ENCODE data around the gene UCK2. TPM values are rescaled to one million over a fixed set of nuclear protein-coding genes. Genes with fewer than 3 reads are reported as not detected.

UCK2 gene
- total RNA-seq, 1 experiment from 2014 or later: 67.2 TPM

DNA sequence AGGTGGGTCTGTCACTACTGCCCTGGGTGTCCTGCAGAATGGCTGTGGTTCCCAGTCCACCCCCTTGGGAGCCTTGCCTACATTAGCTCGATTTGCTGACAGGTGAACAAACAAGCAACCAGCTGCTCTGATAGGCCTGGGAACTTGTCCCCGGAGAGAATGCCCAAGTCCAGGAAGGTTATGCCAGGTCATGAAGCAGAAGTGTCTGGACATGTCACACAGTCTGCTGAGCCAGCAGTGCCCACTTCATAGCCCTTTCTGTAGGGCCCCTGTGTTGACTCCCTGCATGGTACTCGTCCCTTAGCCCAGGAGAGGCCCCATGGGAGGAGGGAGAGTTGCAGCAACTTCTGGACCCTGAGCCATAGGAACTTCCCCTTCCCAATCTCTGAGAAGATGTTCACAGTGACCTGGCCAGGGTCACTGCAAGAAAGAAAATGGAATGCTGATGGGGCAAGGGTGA lies 31.0 kb downstream of the UCK2 start:
- DNase-seq: peak; percentile 34 to 49
- Histone ChIP-seq H3K36me3 (ENCODE audit: control insufficient read depth, insufficient read depth, low read length) (no peaks in the 10 kb centered on the region), H3K9me3 (no peaks in the 10 kb centered on the region), H3K27me3 (replicated peaks; ENCODE audit: control insufficient read depth, insufficient read depth, low read length) (no peaks in the 10 kb centered on the region), H3K4me1 (peaks cover 46% of the 10 kb centered on the region), H3K4me3 (ENCODE audit: low read depth, low read length) (no peak overlapping the region)
- Mint-ChIP-seq H3K9me3 (ENCODE audit: unreplicated experiment) (no peaks in the 10 kb centered on the region), H3K27me3 (ENCODE audit: insufficient read depth, unreplicated experiment) (no peaks in the 10 kb centered on the region), H3K4me1 (ENCODE audit: low read depth, unreplicated experiment) (peaks cover 42% of the 10 kb centered on the region), H3K27ac (ENCODE audit: unreplicated experiment) (peak overlapping the region; percentile 46), H3K4me3 (ENCODE audit: unreplicated experiment) (no peak overlapping the region), H3K36me3 (ENCODE audit: insufficient read depth, unreplicated experiment) (peaks cover 8% of the 10 kb centered on the region)
- ChIA-PET CTCF (interaction anchor here (0.6 kb wide), 1 partner anchor 36 kb away, joined by 3 read pairs; no protein-coding TSS in a partner anchor), POLR2A (no interaction called here)
- BruUV-seq (replicated peaks): no TSS peak
- intact Hi-C loops (cut with micrococcal nuclease; ENCODE audit: unreplicated experiment): no loop called here
- TF ChIP-seq, protein P1, sequence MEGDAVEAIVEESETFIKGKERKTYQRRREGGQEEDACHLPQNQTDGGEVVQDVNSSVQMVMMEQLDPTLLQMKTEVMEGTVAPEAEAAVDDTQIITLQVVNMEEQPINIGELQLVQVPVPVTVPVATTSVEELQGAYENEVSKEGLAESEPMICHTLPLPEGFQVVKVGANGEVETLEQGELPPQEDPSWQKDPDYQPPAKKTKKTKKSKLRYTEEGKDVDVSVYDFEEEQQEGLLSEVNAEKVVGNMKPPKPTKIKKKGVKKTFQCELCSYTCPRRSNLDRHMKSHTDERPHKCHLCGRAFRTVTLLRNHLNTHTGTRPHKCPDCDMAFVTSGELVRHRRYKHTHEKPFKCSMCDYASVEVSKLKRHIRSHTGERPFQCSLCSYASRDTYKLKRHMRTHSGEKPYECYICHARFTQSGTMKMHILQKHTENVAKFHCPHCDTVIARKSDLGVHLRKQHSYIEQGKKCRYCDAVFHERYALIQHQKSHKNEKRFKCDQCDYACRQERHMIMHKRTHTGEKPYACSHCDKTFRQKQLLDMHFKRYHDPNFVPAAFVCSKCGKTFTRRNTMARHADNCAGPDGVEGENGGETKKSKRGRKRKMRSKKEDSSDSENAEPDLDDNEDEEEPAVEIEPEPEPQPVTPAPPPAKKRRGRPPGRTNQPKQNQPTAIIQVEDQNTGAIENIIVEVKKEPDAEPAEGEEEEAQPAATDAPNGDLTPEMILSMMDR (IDR thresholded peaks at IDR 0.05; ENCODE audit: insufficient read depth in 1 of 2, low read depth in 1 of 2, low read length in 1 of 2, severe bottlenecking in 1 of 2, unreplicated experiment in 1 of 2): no peak

DNA sequence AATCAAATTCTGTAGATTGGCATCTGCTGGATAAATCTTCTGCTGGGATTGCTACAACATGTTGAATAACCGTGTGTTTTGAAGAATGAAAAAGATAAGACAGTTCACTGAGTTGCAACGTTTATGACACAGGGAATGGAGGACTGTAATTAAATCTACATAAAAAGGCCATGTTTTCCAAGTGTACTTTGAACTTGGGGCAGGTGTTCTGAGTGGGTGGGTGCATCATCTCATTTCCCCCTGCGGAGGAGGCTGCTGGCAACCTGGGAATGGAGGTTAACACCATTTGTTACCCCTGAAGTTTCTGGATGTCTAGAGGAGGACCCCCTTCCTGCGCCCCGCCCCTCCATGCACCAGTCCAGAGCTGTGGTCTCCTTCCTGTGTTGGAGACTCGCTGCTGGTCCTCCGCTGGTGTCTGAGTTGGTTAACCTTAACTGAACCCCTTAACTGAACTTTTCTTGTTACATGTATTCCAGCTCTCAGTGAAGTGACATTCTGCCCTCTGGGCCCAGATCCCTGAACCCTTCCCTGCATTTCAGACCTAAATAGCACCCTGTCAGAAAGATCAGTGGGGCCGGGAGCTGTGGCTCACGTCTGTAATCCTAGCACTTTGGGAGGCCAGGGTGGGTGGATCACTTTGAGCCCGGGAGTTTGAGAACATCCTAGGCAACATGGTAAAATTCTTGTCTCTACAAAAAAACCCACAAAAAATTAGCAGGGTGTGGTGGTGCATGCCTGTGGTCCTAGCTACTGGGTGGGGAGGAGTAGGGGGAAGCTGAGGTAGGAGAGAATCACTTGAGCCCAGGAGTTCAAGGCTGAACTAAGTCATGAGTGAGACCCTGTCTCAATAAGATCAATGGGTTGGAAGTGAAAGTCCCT lies 31.8 kb downstream of the UCK2 start:
- Histone ChIP-seq H3K9me3 (no peaks in the 10 kb centered on the region), H3K4me1 (peaks cover 38% of the 10 kb centered on the region), H3K4me3 (ENCODE audit: low read depth, low read length) (no peak overlapping the region), H3K27me3 (replicated peaks; ENCODE audit: control insufficient read depth, insufficient read depth, low read length) (no peaks in the 10 kb centered on the region), H3K36me3 (ENCODE audit: control insufficient read depth, insufficient read depth, low read length) (no peaks in the 10 kb centered on the region)
- ChIA-PET CTCF (no interaction called here), POLR2A (no interaction called here)
- TF ChIP-seq, protein P1 (IDR thresholded peaks at IDR 0.05; ENCODE audit: insufficient read depth in 1 of 2, low read depth in 1 of 2, low read length in 1 of 2, severe bottlenecking in 1 of 2, unreplicated experiment in 1 of 2): no peak
- no peak for DNase-seq
- Mint-ChIP-seq H3K36me3 (ENCODE audit: insufficient read depth, unreplicated experiment) (peaks cover 8% of the 10 kb centered on the region), H3K9me3 (ENCODE audit: unreplicated experiment) (no peaks in the 10 kb centered on the region), H3K4me1 (ENCODE audit: low read depth, unreplicated experiment) (peaks cover 34% of the 10 kb centered on the region), H3K4me3 (ENCODE audit: unreplicated experiment) (no peak overlapping the region), H3K27me3 (ENCODE audit: insufficient read depth, unreplicated experiment) (no peaks in the 10 kb centered on the region), H3K27ac (ENCODE audit: unreplicated experiment) (peak overlapping the region; percentile 46)
- intact Hi-C loops (cut with micrococcal nuclease; ENCODE audit: unreplicated experiment): no loop called here
- no TSS peak for BruUV-seq (replicated peaks)

DNA sequence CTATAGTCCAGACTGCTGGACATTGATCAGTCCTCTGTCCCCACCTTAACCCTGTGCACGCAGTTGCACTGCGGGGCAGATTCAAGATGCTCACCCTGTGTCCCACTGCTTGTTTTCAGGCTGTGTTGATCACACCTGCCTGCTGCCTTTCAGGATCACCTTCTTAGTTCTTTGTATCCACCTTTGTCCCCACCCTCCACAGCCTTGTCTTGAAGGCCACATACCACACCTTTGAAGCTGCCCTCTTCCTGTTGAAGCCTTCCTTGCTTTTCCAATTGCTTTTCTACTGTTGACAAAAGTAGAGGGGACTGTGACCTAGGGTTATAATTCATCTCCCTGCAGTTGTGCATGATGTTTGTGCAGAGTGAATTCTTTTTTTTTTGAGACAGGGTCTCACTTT lies 32.7 kb downstream of the UCK2 start:
- H3K4me3 Mint-ChIP-seq (ENCODE audit: unreplicated experiment): peak overlapping the region; percentile 29
- DNase-seq: no peak
- intact Hi-C loops (cut with micrococcal nuclease; ENCODE audit: unreplicated experiment): no loop called here
- TF ChIP-seq, protein P1 (IDR thresholded peaks at IDR 0.05; ENCODE audit: insufficient read depth in 1 of 2, low read depth in 1 of 2, low read length in 1 of 2, severe bottlenecking in 1 of 2, unreplicated experiment in 1 of 2): no peak
- no peaks in the 10 kb centered on the region for H3K9me3 ChIP-seq
- POLR2A ChIA-PET: no interaction called here
- peaks cover 26% of the 10 kb centered on the region for H3K4me1 Mint-ChIP-seq (ENCODE audit: low read depth, unreplicated experiment)
- no TSS peak for BruUV-seq (replicated peaks)
- peak overlapping the region; percentile 64 for H3K27ac Mint-ChIP-seq (ENCODE audit: unreplicated experiment)
- no peaks in the 10 kb centered on the region for H3K36me3 ChIP-seq (ENCODE audit: control insufficient read depth, insufficient read depth, low read length)
- H3K27me3 ChIP-seq (replicated peaks; ENCODE audit: control insufficient read depth, insufficient read depth, low read length): no peaks in the 10 kb centered on the region
- no peak overlapping the region for H3K4me3 ChIP-seq (ENCODE audit: low read depth, low read length)
- peaks cover 8% of the 10 kb centered on the region for H3K36me3 Mint-ChIP-seq (ENCODE audit: insufficient read depth, unreplicated experiment)
- no peaks in the 10 kb centered on the region for H3K27me3 Mint-ChIP-seq (ENCODE audit: insufficient read depth, unreplicated experiment)
- H3K4me1 ChIP-seq: peaks cover 37% of the 10 kb centered on the region
- CTCF ChIA-PET: no interaction called here
- H3K9me3 Mint-ChIP-seq (ENCODE audit: unreplicated experiment): no peaks in the 10 kb centered on the region
